EH (cell line): ENCODE results near the gene SIK1.
"Not testable (repeated sequence)": the region's sequence is repeated elsewhere in the genome, so short reads cannot be mapped to it uniquely, and the experiment has no call there.

Source experiments
- DNase-seq: peaks from one replicate; pipeline ENCODE4 v3.0.0-alpha.2; 2015; ENCODE audit warnings: low read depth

Gene SIK1

GRCh38 chr21:43439316-43440075 is 12.6 kb upstream of the SIK1 start:
- DNase-seq, result not testable (repeated sequence)

DNA sequence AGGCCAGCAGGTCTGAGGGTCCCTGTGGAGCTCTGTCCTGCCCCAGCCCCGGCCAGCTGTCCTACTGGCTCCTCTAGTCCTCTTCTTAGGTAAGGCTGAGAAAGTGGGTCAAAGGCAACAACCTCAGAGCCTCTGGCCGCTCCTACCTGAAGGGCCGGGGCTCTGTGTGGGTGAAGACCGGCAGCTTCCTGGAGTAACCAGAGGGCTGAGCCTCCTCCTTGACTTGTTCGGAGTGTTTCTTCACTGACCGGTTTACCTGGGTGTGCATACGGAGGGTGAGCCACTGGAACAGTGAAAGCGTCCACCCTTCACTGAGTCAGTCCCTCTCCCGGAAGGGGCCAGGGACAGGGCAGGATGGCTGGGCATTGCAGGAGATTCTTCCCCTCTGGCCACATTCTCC is 9.3 kb upstream of the SIK1 start:
- not testable (repeated sequence) for DNase-seq

DNA sequence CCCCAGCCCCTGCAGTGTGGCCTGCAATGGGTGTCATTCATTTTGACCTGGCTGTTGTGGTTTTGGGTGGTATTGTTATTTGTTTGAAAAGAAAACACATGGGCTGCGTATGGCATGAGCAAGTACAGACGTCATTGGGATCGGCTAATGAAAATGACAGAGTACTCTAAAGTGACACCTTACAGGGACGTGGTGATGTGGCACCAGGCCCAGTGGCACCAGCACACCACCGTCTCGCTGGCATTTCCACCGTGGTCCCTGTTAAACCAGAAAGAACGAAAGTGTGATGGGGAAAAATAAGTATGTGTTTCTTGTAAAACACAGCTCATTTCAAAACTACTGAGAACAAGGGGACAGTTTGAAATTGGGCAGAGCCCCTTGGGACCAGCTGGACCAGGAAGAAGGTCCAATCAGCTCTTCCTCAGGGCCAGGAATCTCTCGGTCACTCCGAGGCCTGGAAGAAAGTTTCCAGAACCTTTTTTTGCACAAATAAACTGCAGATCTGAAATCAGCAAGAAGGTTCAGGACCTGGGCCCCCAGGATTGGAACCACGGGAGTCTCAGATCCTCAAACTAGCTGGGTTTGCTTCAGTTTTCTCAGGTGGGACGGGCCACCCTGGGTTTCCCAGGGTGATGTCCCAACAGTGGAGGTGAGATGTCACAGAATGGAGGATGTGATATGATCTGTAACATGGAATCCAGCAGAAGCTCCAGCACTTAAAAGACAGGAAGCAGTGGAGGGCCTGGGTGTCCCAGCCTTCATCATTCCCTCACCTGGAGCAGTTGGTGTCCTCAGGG is 6.6 kb upstream of the SIK1 start:
- not testable (repeated sequence) for DNase-seq

- DNase-seq, result not testable (repeated sequence)
Observed at GRCh38 chr21:43430830-43431416, 4.0 kb upstream of the SIK1 start.

GRCh38 chr21:43428964-43429363 is 2.0 kb upstream of the SIK1 start:
- not testable (repeated sequence) for DNase-seq

DNA sequence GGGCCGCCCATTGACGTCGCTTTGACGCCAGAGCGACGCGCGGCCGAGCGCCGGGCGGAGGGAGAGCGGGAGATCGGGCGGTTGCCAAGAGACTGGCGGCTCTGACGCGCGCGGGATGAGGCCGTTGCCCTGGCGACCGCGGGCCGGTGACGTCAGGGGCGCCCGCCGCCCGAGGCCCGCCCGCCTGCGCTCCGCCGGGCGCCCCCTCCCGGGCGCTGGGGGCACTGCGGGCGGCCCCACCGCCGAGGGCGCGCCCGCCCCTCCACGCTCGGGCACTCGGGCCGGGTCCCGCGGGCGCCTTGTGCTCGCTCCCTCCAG is 270 bp upstream of the SIK1 start:
- DNase-seq, result not testable (repeated sequence)

- not testable (repeated sequence) for DNase-seq
Observed at GRCh38 chr21:43426004-43426403, 927 bp downstream of the SIK1 start.

GRCh38 chr21:43419475-43419874 is 7.5 kb downstream of the SIK1 start:
- not testable (repeated sequence) for DNase-seq

GRCh38 chr21:43414576-43414975 is 12.4 kb downstream of the SIK1 start:
- DNase-seq, result not testable (repeated sequence)

- not testable (repeated sequence) for DNase-seq
Observed at GRCh38 chr21:43412020-43412788, 14.7 kb downstream of the SIK1 start.

DNA sequence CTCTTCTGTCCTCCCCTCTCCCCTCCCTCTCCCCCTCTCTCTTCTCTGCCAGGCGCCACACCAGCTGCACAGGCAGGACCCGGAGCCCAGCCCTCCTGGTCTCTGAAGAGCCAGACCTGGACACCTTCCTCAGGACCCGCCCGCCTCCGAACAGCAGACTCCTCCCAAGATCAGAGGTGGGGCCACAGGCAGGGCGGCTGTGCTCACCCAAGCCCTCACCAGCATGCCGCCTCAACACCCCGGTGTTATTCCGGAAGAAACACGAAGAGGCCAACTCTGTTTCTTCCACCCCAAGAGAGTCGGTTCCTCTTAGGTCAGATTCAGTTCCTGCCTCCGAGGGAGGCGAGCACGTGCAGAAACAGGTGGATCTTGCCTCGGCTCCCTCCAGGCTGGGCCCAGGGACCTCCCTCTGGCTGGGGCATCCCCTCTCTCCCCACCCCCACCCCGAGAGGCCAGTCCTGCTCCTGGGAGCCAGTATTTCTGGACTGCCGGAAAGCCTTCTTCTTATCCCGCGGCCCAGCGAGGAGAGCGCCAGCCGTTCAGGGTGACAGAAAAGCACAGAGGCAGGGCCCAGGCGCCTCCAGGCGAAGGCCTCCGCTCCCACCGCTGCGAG is 16.4 kb downstream of the SIK1 start:
- not testable (repeated sequence) for DNase-seq

GRCh38 chr21:43407139-43407538 is 19.8 kb downstream of the SIK1 start:
- DNase-seq, result not testable (repeated sequence)

DNA sequence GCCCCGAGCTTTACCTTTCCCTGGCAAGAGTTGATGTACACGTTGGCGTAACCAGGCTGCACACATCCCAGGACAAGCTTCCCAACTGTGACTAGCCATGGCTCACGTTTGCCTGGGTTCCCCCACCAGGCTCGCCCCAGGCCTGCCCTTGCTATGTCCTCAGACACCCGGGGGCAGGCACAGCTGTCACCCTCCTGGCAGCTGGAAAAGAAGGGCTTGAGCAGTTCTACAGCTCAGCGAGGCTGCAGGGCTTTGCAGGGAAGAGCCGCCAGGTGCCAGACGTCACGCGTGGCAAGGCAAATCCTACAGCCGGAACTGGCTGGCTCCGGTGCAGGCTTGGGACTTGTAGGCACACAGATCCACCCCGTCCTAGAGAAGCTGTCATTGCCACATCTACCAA is 22.5 kb downstream of the SIK1 start:
- not testable (repeated sequence) for DNase-seq

DNA sequence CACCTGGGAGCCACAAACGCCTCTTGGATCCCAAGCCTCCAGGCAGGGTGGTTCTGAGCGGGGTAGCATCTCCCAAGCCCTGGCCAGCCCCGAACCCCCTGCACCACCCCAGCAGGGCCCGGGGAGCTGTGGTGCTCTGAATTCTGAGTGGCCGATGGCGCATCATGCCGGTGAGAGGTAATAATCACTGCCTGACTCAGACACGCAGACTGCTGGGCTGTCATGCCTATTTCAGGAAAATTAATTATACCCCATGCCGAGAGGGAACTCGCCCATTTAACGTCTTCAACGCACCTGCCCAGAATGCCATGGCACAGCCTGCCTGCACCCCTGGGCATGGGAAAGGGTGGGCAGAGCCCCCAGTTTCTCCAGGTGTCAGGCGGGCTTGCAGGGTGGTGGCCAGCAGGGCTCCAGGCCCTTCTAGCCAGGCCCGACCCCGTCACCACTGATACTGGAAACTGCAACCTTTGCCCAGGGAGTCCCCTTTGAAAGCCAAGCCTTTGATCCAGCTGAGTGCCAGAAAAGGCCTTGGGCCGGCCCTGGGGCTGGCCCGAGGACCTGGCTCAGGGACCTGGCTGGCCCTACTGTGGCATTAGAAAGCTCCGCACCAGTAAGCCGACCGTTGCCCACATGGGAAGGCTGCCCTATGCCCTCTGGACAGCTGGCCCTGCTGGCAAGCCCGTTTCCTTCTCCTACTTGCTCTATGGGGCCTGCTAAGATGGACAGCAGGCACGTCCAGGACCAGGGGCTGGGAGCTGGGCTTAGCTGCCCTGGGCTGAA is 23.1 kb downstream of the SIK1 start:
- not testable (repeated sequence) for DNase-seq

- not testable (repeated sequence) for DNase-seq
Observed at GRCh38 chr21:43401125-43401524, 25.8 kb downstream of the SIK1 start.

DNA sequence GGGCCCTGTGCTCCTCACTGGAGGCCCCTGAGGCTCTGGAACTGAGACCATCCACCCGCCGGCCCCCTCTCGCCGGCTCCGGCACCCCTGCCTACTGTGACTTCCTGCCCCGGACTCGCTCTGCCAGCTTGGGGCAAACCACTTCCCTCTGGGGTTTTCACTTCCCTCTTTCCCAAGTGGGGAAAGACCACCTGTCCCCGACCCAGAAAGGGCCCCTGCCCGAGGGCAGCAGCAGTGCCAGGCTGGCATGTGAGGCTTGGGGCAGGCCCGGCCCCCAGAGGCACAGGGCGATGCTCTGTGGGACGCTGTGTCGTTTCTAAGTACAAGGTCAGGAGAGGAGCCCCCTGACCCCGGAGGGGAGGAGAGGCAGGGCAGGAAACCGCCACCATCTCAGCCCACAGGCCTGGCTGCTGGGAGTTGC is 27.3 kb downstream of the SIK1 start:
- DNase-seq, result not testable (repeated sequence)

DNA sequence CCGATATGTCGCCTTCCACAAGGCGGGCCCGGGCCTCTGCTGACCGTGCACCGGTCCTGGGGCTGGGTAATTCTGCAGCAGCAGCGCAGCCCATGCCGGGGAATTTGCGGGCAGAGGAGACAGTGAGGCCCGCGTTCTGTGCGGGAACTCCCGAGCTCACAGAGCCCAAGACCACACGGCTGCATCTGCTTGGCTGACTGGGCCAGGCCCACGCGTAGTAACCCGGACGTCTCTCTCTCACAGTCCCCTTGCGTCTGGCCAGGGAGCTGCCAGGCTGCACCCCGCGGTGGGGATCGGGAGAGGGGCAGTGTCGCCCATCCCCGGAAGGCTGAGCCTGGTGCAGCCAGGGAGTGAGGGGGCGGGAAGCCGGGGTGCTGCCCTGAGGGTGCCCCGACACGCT is 27.8 kb downstream of the SIK1 start:
- DNase-seq, result not testable (repeated sequence)

GRCh38 chr21:43398533-43398932 is 28.4 kb downstream of the SIK1 start:
- DNase-seq, result not testable (repeated sequence)

DNA sequence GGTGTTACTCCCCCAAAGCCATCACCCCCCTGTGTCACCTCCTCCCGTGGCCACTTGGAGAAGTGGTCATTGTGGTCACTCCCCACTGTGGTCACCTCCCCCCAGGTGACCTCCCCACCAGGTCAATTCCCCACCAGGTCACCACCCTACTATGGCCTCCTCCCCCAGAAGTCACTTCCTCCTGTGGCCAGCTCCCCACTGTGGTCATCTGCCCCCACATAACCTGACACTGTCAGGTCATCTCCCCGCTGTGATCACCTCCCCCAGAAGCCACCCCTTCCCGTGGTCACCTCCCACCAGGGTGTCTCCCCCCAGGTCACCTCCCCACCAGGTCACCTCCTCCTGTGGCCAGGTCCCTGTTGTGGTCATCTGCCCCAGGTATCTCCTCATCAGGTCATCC is 28.9 kb downstream of the SIK1 start:
- DNase-seq, result not testable (repeated sequence)

- not testable (repeated sequence) for DNase-seq
Observed at GRCh38 chr21:43397439-43397808, 29.5 kb downstream of the SIK1 start.
